OCI-M2 (cell line): ENCODE measurements around the gene MICAL3.
A peak's percentile ranks its signal among the peaks of the same experiment; 100 is the strongest.
"Not testable (repeated sequence)": the region's sequence is repeated elsewhere in the genome, so short reads cannot be mapped to it uniquely, and the experiment has no call there.

Experiments
- DNase-seq: peaks from one replicate; lab custom pipeline; 2025; ENCODE audit not compliant: unreplicated experiment; lab: John Stamatoyannopoulos, UW

MICAL3 gene

DNA sequence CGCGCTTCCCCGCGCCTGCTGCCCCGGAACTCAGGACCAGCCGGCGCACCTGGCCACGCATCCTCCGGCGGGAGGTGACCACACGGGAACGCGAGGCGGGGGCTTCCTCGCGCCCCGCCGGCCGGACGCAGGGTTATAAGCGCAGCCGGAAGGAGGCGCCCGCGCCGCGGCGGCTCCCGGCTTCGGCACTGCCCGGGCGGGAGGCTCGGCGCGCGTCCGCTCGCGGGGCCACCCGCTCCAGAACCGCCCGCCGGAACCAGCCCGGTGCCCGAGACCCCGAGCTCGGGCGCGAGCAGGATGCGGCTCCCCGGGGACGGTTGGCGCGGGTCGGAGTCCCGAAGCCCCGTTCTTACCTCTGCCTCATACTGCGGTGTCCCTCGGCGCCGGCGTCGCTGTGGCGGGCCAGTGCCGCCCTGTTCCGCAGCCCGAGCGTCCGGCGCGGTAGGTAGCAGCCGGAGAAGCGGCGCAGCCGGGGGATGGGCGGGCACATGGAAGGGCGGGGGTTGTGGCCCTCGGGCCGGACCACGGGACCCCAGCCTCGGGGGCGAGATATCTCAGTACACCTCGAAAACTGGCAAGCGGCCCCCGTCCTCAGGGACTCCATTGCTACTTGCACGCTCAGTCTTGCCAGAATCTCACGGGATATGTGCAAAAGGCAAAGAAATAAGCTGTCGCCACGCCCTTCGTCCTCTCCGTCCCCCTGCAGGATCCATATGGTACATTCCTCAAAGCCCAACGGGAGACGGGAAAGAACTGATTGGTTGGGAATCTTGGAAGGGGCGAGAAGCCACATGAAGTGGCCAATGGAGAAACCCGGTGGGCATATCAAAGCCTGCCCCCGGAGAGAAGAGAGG lies 23.1 kb downstream of the MICAL3 start:
- peak; percentile 52 for DNase-seq

GRCh38 chr22:18000441-18001039 lies 23.8 kb downstream of the MICAL3 start:
- DNase-seq: no peak

GRCh38 chr22:17999851-18000250 lies 24.5 kb downstream of the MICAL3 start:
- DNase-seq: no peak

- DNase-seq: no peak
Measured at GRCh38 chr22:17998913-17999312, 25.4 kb downstream of the MICAL3 start.

- DNase-seq: no peak
Measured at GRCh38 chr22:17997456-17997855, 26.9 kb downstream of the MICAL3 start.

- not testable (repeated sequence) for DNase-seq
Measured at GRCh38 chr22:17995256-17995655, 29.1 kb downstream of the MICAL3 start.

DNA sequence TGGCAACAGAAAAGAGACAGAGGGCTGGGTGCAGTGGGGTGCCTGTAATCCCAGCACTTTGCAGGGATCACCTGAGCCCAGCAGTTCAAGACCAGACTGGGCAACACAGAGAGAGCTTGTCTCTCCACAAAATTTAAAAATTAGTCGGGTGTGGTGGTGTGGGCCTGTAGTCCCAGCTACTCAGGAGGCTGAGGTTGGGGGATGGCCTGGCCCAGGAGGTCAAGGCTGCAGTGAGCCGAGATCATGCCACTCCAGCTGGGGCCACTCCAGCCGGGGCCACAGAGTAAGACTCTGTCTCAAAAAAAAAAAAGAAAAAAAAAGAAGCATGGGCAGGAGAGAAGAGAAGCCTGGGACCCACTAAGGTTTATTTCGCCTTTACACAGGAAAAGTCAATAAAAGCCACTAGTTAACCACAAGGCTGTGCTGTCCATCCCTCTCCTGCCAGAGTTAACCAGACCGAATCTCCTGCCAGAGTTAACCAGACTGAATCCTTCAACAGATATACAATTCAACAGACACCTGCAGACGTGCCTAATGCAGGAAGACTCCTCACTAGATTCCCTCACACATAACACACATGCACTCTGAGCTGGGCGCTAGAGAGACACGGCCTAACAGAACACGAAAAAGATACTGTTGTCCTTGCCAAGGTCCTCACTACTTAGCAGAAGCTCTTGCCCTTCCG lies 29.8 kb downstream of the MICAL3 start:
- DNase-seq: no peak

GRCh38 chr22:17992976-17993375 lies 31.4 kb downstream of the MICAL3 start:
- DNase-seq: not testable (repeated sequence)

- DNase-seq: not testable (repeated sequence)
Measured at GRCh38 chr22:17991992-17992391, 32.4 kb downstream of the MICAL3 start.

DNA sequence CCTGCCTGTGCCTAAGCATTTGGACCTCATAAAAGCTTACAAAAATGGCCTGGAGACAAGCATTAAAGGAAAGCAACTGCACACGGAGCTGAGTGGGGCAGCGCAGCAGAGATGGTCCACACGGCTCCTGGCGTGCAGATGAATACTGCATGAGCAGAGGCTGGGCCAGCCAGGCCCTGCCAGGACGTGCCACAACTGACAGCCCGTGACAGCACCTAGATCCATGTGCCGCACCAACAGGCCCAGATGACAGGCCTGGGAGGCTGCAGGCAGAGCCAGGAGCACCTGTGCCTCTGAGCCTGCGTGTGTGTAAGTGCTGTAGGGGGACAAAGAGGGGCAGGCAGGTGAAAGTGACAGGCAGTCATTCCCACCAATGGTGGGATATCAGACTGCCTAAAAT lies 33.4 kb downstream of the MICAL3 start:
- DNase-seq: no peak

DNA sequence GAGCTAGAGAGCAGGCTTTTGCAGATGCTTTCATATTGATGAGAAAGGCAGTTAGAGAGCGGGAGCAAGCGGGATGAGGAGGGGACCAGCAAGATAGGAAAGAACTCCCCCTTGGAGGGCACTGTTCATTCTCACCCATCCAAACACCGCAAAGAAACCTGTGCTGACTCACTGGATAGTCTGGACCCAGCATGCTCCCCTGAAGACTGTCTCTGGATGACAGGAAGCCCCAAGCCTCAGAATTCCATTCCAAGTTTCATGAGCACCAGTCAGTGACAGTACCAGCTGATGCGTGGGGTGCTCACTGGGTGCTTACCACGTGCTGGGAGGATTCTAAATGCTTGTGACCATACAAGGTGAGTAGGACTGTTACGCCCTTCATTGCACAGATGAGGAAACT lies 34.2 kb downstream of the MICAL3 start:
- DNase-seq: no peak

GRCh38 chr22:17988800-17989513 lies 35.4 kb downstream of the MICAL3 start:
- no peak for DNase-seq

- DNase-seq: no peak
Measured at GRCh38 chr22:17985606-17986005, 38.8 kb downstream of the MICAL3 start.

DNA sequence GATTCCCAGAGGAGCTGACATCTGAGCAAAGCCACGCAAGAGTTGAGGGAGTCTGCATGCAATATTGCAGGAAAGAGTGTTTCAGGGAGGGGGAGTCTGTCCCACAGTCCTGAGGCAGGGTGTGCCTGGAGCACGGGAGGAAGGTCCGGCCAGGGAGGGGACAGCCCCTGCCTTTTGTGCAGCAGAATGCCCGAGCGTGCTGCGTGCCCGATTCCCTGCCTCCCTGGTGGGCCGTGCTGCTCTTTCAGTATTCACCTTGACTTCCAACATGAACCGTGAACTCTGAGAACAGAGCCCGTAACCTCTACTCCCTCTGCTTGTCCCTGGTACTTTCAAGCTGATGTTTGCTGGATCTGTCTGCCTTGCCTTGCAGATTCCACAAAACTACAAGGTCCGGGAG lies 39.3 kb downstream of the MICAL3 start:
- not testable (repeated sequence) for DNase-seq

DNA sequence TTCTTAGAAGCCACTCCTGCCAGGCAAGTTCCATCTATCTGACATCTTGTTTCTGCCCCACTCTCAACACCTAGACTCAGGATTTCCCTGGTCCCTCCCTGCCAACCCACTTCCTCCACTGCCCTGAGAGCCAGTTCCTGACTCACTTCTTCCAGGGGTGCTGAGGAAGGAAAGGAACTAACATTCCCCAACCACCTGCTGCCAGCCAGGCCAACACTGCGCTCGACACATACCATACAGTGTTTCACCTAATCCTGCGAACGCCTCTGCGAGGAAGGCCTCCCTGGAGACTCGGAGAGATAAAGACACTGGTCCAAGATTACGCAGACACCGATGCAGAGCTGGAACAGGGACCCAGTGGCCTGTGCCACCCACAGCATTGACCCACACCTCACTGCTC lies 40.2 kb downstream of the MICAL3 start:
- no peak for DNase-seq

DNA sequence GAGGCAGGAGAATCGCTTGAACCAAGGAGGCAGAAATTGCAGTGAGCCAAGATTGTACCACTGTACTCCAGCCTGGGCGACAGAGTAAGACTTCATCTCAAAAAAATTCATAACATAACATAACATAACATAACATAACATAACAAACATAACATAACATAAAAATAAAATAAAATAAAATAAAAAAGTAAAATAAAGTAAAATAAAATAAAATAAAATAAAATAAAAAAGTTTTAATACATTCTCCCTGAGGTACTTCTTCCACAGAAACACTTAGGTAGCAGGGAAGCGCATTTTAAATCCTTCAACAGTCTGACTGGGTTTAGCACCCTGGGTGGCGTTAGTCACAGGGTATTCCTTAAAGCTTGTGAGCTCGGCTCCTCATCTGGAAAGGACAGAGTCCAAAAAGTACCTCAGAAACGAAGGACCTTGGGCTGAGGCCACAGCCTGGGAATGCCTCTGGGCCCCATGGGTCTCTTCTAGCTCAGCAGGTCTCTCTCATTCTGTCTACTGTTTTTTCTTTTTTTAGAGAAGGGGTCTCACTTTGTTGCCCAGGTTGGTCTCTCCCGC lies 41.7 kb downstream of the MICAL3 start:
- DNase-seq: no peak

- DNase-seq: no peak
Measured at GRCh38 chr22:17981497-17981896, 42.9 kb downstream of the MICAL3 start.

DNA sequence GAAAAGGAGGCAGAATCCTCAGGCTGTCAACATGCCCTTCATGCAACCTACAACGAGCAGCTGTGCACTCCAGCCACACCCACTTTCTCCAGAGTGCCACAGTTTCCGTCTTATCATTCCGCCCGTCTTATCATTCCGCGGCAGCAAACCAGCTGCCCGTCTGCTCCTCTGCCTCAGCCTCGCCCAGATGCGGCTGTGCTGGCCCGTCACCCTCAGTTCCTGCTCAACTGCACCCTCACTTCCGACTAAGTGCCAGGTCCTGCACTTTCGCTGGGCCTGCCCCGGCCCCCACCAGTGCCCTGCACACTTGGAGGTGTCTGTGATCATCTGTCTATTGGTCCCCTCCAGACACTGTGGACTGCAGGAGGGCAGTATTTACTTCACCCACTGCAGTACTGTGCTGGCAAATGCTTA lies 43.7 kb downstream of the MICAL3 start:
- DNase-seq: peak; percentile 64

GRCh38 chr22:17980015-17980590 lies 44.3 kb downstream of the MICAL3 start:
- no peak for DNase-seq

DNA sequence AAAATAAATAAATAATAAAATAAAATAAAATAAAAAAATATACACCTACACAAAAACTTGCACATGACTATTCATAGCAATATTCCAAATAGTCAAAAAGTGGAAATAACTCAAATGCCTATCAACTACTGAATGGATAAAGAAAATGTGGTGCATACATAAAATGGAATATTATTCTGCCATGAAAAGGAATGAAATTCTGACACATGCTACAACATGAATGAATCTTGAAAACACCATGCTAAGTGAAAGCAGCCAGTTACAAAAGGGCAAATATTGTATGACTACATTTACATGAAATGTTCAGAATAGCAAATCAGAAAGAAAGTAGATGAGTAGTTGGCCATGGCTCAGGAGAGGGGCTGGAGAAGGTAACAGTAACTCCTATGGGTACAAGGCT lies 46.3 kb downstream of the MICAL3 start:
- no peak for DNase-seq

DNA sequence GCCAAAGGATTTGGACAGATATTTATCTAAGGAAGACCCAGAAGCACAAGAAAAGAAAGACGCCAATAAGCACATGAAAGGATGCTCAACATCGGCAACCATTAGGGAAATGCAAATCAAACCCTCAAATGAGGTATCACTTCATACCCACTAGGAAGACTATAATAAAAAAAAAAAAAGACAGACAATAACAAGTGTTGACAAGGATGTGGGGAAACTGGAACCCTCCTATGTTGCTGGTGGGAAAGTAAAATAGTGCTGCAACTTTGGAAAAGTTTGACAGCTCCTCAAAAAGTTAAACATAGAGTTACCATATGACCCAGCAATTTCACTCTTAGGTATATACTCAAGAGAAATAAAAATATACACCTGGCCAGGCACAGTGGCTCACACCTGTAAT lies 47.0 kb downstream of the MICAL3 start:
- DNase-seq: no peak
